Endothelial cell of umbilical vein (primary cell): Measurements from ENCODE around the gene CCND2.

Source experiments
- EZH2 ChIP-seq: IDR thresholded peaks from 2 replicates; pipeline ENCODE4 v1.6.1; 2012; ENCODE audit warnings: borderline replicate concordance, low read depth, mild to moderate bottlenecking, moderate library complexity, low read length, inconsistent platforms; ENCODE audit not compliant: severe bottlenecking
- GATA2 ChIP-seq: IDR thresholded peaks from 2 replicates; pipeline ENCODE4 v1.7.0; 2011; ENCODE audit warnings: low read depth, mild to moderate bottlenecking, moderate library complexity, mixed read lengths, low read length; ENCODE audit not compliant: insufficient read length, insufficient read depth
- JUN ChIP-seq: IDR thresholded peaks from 2 replicates; pipeline ENCODE4 v1.6.1; 2011; ENCODE audit warnings: borderline replicate concordance, low read depth; ENCODE audit not compliant: insufficient read length, insufficient read depth
- MAX ChIP-seq: IDR thresholded peaks from 2 replicates; pipeline ENCODE4 v1.6.1; 2011; ENCODE audit not compliant: insufficient read depth, insufficient read length
- MYC ChIP-seq: IDR thresholded peaks from one replicate; pipeline ENCODE4 v1.6.1; 2011; ENCODE audit warnings: mild to moderate bottlenecking, low read depth, low read length
- POLR2A ChIP-seq: IDR thresholded peaks from 2 replicates; pipeline ENCODE4 v1.6.1; 2012; ENCODE audit warnings: low read depth, mild to moderate bottlenecking, control low read depth, low read length
- POLR2AphosphoS5 ChIP-seq: IDR thresholded peaks from 2 replicates; pipeline ENCODE4 v1.6.1; 2012; ENCODE audit warnings: low read depth, mild to moderate bottlenecking, control low read depth, low read length, moderate library complexity; ENCODE audit not compliant: insufficient read depth
- TF ChIP-seq, protein P1 (sequence below), 2 donors: IDR thresholded peaks; 1 replicate in 1 of 2; 2 replicates in 1 of 2; pipeline ENCODE4 v1.5.1; 2011; ENCODE audit warnings: low read length in 2 of 2, mild to moderate bottlenecking in 2 of 2, moderate library complexity in 2 of 2, control low read depth in 1 of 2, inconsistent platforms in 1 of 2, low read depth in 1 of 2; ENCODE audit not compliant: insufficient read depth in 1 of 2; ENCODE audit errors: extremely low read depth in 1 of 2

DNA sequence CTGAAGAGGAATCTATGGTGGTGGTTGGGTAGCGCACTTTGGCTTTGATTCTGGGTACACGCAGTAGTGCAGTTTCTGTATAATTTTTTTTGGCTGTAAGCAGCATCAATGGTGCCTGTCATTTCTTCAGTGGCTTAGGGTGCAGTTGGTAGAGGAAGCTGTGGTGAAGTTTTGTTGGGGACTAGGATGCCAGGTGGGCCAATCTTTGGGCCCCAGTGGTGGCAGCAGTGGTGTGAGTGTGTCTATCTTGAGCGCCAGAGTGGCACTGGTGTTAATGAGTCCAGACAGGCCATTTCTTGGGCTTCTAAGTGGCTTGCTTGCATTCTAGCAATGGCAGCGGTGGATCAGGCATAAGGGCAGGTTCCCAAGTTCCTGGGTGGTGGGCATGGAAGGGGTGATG, 33.8 kb upstream of the CCND2 start:
- TF ChIP-seq GATA2 (no peak), JUN (no peak), POLR2AphosphoS5 (no peak), EZH2 (no peak), MAX (no peak), POLR2A (no peak), MYC (no peak)
- TF ChIP-seq, protein P1, sequence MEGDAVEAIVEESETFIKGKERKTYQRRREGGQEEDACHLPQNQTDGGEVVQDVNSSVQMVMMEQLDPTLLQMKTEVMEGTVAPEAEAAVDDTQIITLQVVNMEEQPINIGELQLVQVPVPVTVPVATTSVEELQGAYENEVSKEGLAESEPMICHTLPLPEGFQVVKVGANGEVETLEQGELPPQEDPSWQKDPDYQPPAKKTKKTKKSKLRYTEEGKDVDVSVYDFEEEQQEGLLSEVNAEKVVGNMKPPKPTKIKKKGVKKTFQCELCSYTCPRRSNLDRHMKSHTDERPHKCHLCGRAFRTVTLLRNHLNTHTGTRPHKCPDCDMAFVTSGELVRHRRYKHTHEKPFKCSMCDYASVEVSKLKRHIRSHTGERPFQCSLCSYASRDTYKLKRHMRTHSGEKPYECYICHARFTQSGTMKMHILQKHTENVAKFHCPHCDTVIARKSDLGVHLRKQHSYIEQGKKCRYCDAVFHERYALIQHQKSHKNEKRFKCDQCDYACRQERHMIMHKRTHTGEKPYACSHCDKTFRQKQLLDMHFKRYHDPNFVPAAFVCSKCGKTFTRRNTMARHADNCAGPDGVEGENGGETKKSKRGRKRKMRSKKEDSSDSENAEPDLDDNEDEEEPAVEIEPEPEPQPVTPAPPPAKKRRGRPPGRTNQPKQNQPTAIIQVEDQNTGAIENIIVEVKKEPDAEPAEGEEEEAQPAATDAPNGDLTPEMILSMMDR (IDR thresholded peaks at IDR 0.05; ENCODE audit: extremely low read depth in 1 of 2, insufficient read depth in 1 of 2, low read depth in 1 of 2, low read length in 2 of 2), result no peak
